CD4-positive, alpha-beta T cell treated with Interleukin-6 at 100 ng/mL for 8 hours (primary cell): ENCODE results near the gene YBX3.

Source experiments
- DNase-seq: peaks from one replicate; pipeline ENCODE4 v3.0.0-alpha.2; 2020; ENCODE audit warnings: mixed read lengths, low spot score

YBX3 gene

GRCh38 chr12:10721651-10722501 lies 1.2 kb downstream of the YBX3 start:
- DNase-seq: peak; percentile 23

DNA sequence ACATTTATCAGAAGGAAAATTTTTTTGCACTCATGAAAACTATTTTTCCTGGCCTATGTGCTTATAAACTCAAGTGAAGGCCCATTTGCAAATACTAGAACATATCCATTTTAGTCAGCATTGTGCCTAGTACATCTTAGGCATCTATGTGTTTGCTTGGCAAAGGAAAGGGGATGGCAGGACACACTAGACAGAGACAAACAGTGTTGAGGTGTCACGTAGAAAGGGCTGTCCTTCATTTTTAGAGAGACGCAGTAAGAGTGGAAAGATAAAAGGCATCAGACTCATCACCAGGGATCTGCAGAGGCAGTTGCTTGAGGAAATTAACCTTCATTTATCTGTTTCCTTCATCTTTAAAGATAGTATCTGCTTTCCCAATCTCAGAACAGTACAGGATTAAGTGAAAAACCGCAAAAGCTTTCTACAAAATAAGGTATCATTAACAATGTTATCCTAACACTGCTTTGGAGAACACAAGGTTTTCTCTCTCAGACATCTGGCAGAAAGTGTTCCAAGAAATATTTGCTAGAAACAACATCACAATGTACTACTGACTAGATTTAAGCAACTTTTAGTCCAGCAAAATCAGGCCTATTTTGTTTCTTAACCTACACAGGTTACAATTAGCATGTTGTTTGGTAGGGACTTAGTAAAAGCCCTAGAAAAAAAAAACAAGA lies 2.0 kb downstream of the YBX3 start:
- no peak for DNase-seq

GRCh38 chr12:10719482-10719881 lies 3.6 kb downstream of the YBX3 start:
- DNase-seq: no peak

DNA sequence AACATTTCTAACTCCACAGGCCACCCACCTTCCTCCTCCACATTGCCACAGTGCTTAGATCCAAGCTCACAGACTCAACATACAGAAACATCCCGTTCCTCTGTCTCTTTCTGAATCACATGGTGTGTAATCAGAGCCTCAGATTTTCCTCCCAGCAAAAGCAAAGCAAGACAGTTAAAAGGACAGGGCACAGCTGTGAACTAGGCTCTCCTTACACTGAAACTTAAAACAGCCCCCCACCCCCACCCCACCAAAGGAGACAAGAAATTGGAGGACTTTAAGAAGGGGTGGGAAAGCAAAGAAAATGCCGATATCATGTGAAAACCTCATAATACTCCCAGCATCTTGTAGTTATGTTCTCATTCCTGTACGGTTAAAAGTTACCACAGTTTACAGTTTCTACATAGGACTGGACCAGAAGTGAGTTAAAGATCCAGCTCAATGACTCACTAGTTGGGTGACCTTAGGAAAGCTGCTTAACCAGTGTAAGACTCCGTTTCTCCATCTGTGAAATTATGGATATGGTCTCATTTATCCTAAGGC lies 4.8 kb downstream of the YBX3 start:
- DNase-seq: no peak

DNA sequence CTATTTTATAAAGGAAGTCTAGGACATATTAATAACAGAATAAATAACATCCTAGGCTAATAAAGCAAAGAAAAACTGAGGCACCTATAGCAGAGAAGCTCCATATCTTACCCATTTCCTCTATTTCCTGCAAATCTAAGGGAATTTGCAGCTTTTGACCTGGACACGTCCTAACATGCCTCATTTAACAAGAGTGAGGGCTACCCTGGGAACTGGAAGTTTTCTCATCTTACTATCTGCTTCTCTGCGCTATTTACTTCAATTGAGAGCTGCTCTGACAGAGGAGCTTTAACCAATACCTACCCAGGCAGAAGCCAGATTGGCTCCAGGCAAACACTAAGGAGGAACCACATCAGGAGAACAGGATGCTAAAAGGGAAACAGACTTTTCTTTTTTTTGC lies 5.7 kb downstream of the YBX3 start:
- no peak for DNase-seq

- DNase-seq: no peak
Measured at GRCh38 chr12:10716704-10717315, 6.3 kb downstream of the YBX3 start.

- DNase-seq: no peak
Measured at GRCh38 chr12:10716277-10716676, 6.8 kb downstream of the YBX3 start.

GRCh38 chr12:10715491-10715890 lies 7.6 kb downstream of the YBX3 start:
- DNase-seq: no peak

GRCh38 chr12:10709808-10710207 lies 13.3 kb downstream of the YBX3 start:
- DNase-seq: no peak

DNA sequence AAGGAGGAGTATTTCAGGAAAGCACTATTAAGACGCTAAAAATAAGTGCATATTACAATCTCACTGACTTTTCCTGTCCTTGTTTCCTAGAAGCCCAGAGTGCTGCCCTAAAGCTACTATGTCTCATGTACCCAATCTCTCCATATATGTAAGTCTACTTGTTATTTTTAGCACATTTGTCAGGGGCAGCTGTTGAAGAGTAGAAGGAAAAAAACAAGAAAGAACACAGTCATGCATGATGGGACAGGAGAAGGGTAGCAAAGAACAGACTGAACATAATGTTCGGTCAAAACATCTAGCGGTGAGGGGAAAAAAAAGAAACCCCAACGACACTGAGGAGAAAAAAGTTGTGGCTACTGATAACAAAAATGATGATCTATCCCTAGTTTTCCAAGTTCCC lies 14.3 kb downstream of the YBX3 start:
- DNase-seq: no peak

DNA sequence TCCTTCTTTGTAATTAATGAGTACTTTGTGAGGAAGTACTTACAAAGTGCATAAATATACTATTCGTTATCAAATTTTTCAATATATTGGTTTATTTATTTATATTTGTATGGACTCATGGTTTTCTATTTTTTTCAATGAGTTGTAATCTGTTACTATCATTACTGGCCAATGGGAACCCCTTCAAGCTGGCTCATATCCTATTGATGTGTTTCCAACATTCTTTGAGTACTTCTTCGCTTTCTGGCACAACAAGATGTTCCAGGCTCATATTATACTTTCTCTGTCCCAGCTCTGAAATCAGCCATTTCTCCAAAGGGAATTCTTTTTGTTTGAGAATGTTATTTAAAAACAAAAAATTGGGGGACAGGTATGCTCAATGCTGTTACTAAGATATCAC lies 17.5 kb downstream of the YBX3 start:
- no peak for DNase-seq

GRCh38 chr12:10701843-10702242 lies 21.3 kb downstream of the YBX3 start:
- DNase-seq: no peak

DNA sequence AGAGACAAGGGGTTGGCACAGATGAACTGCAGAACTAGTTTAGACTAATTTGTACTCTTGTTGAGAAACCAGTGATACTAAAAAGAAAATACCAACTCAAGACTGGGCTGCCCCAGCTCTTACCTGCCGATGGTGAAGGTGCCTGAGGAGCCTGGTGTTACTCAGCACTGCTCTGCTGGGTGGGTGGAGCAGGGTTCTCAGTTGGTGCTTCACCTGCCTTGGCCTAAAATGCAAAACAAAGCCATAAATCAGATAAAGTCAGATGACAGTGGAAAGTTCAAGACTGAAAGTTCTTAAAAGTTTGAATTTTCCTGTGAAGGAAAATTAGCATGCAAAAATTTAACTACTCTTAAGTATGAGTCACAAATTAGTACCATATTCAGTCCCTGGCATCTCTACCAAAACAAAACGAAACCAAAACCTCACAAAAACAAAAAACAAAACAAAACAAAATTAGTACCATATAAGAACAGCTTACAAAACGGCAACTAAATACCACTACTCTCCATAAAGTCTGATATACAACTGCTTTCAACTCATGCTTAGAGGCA lies 21.9 kb downstream of the YBX3 start:
- DNase-seq: no peak

GRCh38 chr12:10700581-10700980 lies 22.5 kb downstream of the YBX3 start:
- DNase-seq: no peak

DNA sequence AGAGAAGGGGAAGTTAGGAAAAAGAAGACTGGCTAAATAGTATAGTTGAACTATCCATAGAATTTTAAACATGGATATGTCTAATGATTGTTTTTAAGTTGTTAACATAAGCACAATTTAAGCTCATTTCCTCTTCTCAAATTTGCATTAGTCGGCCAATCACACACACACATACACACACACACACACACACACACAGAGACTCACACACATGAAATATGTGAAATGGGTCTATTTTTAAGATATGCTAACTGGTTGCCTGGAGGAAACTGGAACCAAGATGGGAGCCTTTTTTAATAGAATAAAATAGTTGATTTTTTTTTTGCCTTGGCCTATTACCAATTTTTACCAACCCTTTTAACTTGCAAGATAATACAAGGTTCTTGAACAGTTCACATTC lies 25.3 kb downstream of the YBX3 start:
- DNase-seq: no peak

- DNase-seq: no peak
Measured at GRCh38 chr12:10697156-10697555, 26.0 kb downstream of the YBX3 start.

GRCh38 chr12:10690906-10691305 lies 32.2 kb downstream of the YBX3 start:
- no peak for DNase-seq

- DNase-seq: no peak
Measured at GRCh38 chr12:10689146-10689545, 34.0 kb downstream of the YBX3 start.

- DNase-seq: no peak
Measured at GRCh38 chr12:10688042-10688441, 35.1 kb downstream of the YBX3 start.

- peak; percentile 40 for DNase-seq
Measured at GRCh38 chr12:10673659-10674384, 49.3 kb downstream of the YBX3 start, which contains the start of gene STYK1. Gene STYK1, minus strand, starts transcription at chr12:10674052. Its CDS starts 39,434 bp downstream, at chr12:10634618.

DNA sequence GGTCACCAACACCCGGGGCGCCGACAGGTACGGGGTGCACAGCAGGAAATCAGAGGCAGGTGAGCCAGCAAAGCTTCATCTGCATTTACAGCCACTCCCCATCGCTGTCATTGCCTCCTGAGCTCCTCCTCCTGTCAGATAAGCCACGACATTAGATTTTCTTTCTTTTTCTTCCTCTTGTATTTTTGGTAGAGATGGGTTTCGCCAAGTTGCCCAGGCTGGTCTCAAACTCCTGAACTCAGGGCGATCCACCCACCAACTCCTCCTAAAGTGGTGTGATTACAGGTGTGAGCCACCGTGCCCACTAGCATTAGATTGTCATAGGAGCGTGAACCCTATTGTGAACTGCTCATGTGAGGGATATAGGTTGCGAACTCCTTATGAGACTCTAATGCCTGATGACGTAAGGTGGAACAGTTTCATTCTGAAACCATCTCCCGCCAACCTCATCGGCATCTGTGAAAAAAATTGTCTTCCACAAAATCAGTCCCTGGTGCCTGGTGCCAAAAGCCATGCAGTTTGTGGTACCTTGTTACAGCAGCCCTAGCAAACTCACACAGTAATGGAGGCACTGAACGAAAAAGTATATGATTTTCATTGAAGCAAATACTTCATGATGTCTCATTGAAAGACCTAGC lies 50.8 kb downstream of the YBX3 start:
- DNase-seq: no peak
